Gastrocnemius medialis (tissue), 4 donors: Measurements from ENCODE around the gene PAX5. TPM values are rescaled to one million over a fixed set of nuclear protein-coding genes. Genes with fewer than 3 reads are reported as not detected.

Experiments used
- ATAC-seq, 2 donors: fragments of 150-250 bp; one replicate each; pipeline ENCODE4 v1.9.1; 2016
- DNase-seq, 2 donors: peaks; one replicate each; pipeline ENCODE4 v3.0.0-alpha.2; 2019
- H3K27ac ChIP-seq, 4 donors: fragments of 200-600 bp; sonication (generic); 1 replicate in 1 of 4; 2 replicates in 3 of 4; pipeline ENCODE4 v1.5.1; 2016 to 2018; ENCODE audit warnings: mild to moderate bottlenecking in 2 of 4, moderate library complexity in 1 of 4
- H3K27me3 ChIP-seq, 3 donors: fragments of 200-600 bp; sonication (generic) in 2 of 3; 1 replicate in 1 of 3; 2 replicates in 2 of 3; pipeline versions ENCODE4 v1.5.1 to v1.6.0; 2016 to 2019; ENCODE audit warnings: mild to moderate bottlenecking in 1 of 3, moderate library complexity in 1 of 3
- H3K36me3 ChIP-seq, 2 donors: fragments of 200-600 bp; sonication (generic) in 1 of 2; one replicate each; pipeline ENCODE4 v1.5.1; 2017 to 2018
- H3K4me1 ChIP-seq, 2 donors: fragments of 200-600 bp; sonication (generic) in 1 of 2; one replicate each; pipeline ENCODE4 v1.5.1; 2016 to 2017; ENCODE audit warnings: mild to moderate bottlenecking in 2 of 2
- H3K4me3 ChIP-seq, 4 donors: fragments of 200-600 bp; sonication (generic) in 3 of 4; 1 replicate in 1 of 4; 2 replicates in 3 of 4; pipeline ENCODE4 v1.5.1; 2016 to 2019; ENCODE audit warnings: mild to moderate bottlenecking in 2 of 4
- H3K9me3 ChIP-seq, 3 donors: fragments of 200-600 bp; sonication (generic) in 2 of 3; 1 replicate in 1 of 3; 2 replicates in 2 of 3; pipeline ENCODE4 v1.5.1; 2016 to 2019
- POLR2A ChIP-seq, 2 donors: fragments of 450-650 bp; IDR thresholded peaks; one replicate each; pipeline ENCODE4 v1.6.1; 2017; ENCODE audit warnings: antibody characterized with exemption in 2 of 2, mild to moderate bottlenecking in 2 of 2, moderate library complexity in 2 of 2
- in situ Hi-C, 4 donors: fragments of 200-750 bp; cut with MboI; loops; one replicate each; pipeline versions ENCODE4 v1.15.0 to v1.8.0; 2017; ENCODE audit warnings: low sequenced_read_pairs in 4 of 4
- intact Hi-C: fragments of 100-400 bp; cut with DNase I; formaldehyde crosslinking; loops from one replicate; pipeline ENCODE4 v1.15.1; 2023; ENCODE audit warnings: low total_unique reads
- total RNA-seq, 4 donors: library from RNA; depleted of rRNA; stranded (reverse); fragments of >200 nt; gene quantifications; one replicate each; pipeline versions ENCODE4 v1.1.0 to v1.2.3, GENCODE V29; 2016
- TF ChIP-seq, protein P1 (sequence below), 5 experiments: fragments of 450-650 bp in 3 of 5; fragments of 200-600 bp in 2 of 5; sonication (generic) in 2 of 5; IDR thresholded peaks in 4 of 5; conservative IDR thresholded peaks in 1 of 5; 1 replicate in 4 of 5; 2 replicates in 1 of 5; pipeline ENCODE4 v1.5.1; 2016 to 2019; ENCODE audit warnings: antibody characterized with exemption in 5 of 5, mild to moderate bottlenecking in 3 of 5, moderate library complexity in 3 of 5

The PAX5 gene
- total RNA-seq, 4 donors from 2014 or later, result 0.19 TPM; not detected in 3

DNA sequence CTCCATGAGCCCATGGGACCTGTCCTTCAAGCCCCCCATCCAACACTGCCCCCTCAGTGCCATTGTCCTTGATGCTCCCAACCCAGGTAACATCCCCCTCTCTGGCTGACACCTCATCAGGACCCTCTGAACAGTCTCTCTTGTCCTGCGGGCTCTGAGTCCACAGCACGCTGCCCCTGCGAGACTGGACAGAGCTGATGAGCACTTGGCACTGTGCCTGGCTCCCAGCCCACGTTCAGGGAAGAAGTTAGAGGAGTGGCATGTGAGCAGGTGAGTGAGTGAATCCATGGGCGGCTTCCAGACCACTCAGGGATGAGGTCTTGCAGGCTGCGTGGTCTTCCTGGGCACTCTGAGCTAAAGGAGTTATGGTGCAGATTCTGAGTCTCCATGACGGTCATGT, 70.7 kb downstream of the PAX5 start:
- Histone ChIP-seq H3K4me3 (no peak overlapping the region), H3K27ac (no peak overlapping the region), H3K36me3 (no peaks in the 10 kb centered on the region), H3K9me3 (no peaks in the 10 kb centered on the region), H3K4me1 (no peaks in the 10 kb centered on the region), H3K27me3 (no peaks in the 10 kb centered on the region)
- DNase-seq (no peak), ATAC-seq (no peak)
- in situ Hi-C loops (no loop called here), intact Hi-C loops (no loop called here)
- TF ChIP-seq, protein P1, sequence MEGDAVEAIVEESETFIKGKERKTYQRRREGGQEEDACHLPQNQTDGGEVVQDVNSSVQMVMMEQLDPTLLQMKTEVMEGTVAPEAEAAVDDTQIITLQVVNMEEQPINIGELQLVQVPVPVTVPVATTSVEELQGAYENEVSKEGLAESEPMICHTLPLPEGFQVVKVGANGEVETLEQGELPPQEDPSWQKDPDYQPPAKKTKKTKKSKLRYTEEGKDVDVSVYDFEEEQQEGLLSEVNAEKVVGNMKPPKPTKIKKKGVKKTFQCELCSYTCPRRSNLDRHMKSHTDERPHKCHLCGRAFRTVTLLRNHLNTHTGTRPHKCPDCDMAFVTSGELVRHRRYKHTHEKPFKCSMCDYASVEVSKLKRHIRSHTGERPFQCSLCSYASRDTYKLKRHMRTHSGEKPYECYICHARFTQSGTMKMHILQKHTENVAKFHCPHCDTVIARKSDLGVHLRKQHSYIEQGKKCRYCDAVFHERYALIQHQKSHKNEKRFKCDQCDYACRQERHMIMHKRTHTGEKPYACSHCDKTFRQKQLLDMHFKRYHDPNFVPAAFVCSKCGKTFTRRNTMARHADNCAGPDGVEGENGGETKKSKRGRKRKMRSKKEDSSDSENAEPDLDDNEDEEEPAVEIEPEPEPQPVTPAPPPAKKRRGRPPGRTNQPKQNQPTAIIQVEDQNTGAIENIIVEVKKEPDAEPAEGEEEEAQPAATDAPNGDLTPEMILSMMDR (IDR thresholded peaks at IDR 0.05 in 4 of 5, conservative IDR thresholded peaks at IDR 0.05 in 1 of 5), result no peak

DNA sequence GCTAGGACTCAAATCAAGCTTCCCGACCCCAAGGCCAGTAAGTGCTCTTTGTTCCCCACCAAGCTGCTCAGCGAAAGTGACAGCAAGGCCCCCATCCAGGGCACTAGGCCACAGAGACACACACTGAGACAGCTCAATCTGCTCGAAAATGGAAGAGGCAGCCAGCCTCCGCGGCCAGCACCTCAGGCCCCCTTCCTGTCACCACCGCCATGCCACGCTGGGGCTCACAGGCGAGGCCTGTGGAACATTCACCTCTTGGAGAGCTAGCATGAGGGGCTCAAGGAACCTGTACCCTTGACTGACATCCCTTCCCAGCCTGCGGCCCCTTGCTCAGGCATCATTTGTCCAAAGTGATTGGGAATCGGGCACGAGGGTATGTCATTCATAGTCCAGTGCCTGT, 71.4 kb downstream of the PAX5 start:
- Histone ChIP-seq H3K4me3 (no peak overlapping the region), H3K27me3 (peaks cover 0 to 2% (median 0%) of the 10 kb centered on the region in 3 donors), H3K9me3 (no peaks in the 10 kb centered on the region), H3K36me3 (no peaks in the 10 kb centered on the region), H3K27ac (no peak overlapping the region), H3K4me1 (no peaks in the 10 kb centered on the region)
- no peak for ATAC-seq
- no peak for DNase-seq
- intact Hi-C loops (no loop called here), in situ Hi-C loops (no loop called here)
- TF ChIP-seq POLR2A (IDR thresholded peaks at IDR 0.05), result no peak
- TF ChIP-seq, protein P1 (IDR thresholded peaks at IDR 0.05 in 4 of 5, conservative IDR thresholded peaks at IDR 0.05 in 1 of 5), result no peak

DNA sequence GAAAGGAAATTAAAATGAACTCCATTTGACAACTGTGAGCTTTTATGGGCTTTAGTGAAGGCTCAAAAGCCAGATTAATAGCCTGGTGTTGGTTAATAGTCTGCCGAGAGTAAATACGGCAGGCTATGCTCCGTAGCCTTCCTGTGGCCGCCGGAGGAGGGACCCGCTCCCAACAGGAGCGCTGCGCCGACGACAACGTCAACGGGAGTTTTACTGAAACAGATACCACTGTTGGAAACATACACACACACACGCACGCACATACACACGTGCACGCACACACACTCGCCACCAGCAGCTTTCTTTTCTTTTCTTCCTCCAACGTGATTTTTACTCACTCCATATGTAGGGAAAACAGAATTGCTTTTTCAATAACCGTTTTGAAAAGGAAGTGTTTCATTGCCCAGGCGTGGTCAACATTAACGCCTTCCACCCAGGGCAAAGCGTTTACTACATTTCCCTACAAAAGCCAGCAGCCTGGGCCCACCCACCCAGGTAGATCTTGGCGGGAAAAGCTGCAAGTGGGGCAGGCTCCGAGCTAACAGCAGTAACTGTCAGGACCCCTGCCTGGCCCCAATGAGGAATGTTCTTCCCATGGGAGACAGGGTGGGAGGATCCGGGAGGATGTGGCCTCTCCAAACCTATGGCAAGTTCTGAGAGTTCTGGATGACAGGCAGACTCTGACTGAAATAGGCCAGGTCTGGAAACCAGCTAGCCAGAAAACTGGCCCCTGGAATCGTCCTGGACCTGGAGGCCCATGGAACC, 72.3 kb downstream of the PAX5 start:
- intact Hi-C loops (no loop called here), in situ Hi-C loops (no loop called here)
- H3K27me3 ChIP-seq, result peaks cover 0 to 5% (median 4%) of the 10 kb centered on the region in 3 donors
- TF ChIP-seq, protein P1 (IDR thresholded peaks at IDR 0.05 in 4 of 5, conservative IDR thresholded peaks at IDR 0.05 in 1 of 5), result no peak
- TF ChIP-seq POLR2A (IDR thresholded peaks at IDR 0.05), result no peak
- DNase-seq (no peak), ATAC-seq (no peak)
- H3K27ac ChIP-seq, result no peak overlapping the region
- H3K4me1 ChIP-seq, result no peaks in the 10 kb centered on the region
- no peak overlapping the region for H3K4me3 ChIP-seq
- no peaks in the 10 kb centered on the region for H3K9me3 ChIP-seq
- H3K36me3 ChIP-seq, result no peaks in the 10 kb centered on the region

DNA sequence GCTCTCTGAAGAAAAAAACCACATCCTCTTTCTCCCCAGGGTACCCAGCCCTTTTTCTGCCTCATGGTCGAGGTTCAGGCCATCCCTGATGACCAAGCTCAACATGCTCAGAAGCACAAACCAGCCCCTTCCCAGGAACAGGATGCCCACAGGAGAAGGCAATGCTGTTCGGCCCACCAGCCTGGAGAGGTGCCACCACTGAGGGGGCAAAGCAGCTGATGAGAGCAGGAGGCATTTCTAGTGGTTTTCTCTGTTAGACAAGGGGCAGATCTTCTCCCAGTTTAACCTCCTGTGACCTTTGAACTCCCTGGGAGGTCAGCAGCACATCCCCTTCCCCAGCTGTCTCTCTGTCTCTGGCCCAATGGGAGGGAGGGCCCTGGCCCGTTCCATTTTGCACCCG, 73.0 kb downstream of the PAX5 start:
- peaks cover 0 to 6% (median 4%) of the 10 kb centered on the region in 3 donors for H3K27me3 ChIP-seq
- no peak overlapping the region for H3K4me3 ChIP-seq
- in situ Hi-C loops, result no loop called here
- H3K36me3 ChIP-seq, result no peaks in the 10 kb centered on the region
- no peaks in the 10 kb centered on the region for H3K9me3 ChIP-seq
- no peak for DNase-seq
- intact Hi-C loops, result no loop called here
- H3K27ac ChIP-seq, result no peak overlapping the region
- TF ChIP-seq, protein P1 (IDR thresholded peaks at IDR 0.05 in 4 of 5, conservative IDR thresholded peaks at IDR 0.05 in 1 of 5), result no peak
- no peak for TF ChIP-seq POLR2A (IDR thresholded peaks at IDR 0.05)
- H3K4me1 ChIP-seq, result no peaks in the 10 kb centered on the region
- no peak for ATAC-seq

DNA sequence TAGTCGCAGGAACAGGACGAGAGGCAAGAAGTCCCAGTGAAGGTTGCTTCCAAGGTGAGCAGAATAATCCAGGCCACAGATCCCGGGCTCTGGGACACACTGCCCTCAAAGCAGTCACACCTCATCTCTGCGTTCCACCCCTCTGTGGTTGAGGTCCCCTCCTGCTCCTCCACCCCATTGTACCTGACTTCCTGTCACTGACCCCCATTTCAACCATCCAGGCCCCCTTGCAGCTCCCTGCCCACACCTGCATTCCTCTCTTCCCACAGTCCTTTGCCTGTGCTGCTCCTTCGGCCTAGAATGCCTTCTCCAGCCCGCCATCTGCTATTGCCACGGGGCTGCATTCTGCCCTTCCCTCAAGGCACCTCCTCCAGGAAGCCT, 73.5 kb downstream of the PAX5 start:
- in situ Hi-C loops (no loop called here), intact Hi-C loops (no loop called here)
- no peak overlapping the region for H3K4me3 ChIP-seq
- H3K36me3 ChIP-seq, result no peaks in the 10 kb centered on the region
- no peak overlapping the region for H3K27ac ChIP-seq
- no peaks in the 10 kb centered on the region for H3K9me3 ChIP-seq
- H3K4me1 ChIP-seq, result no peaks in the 10 kb centered on the region
- peaks cover 0 to 6% (median 4%) of the 10 kb centered on the region in 3 donors for H3K27me3 ChIP-seq
- TF ChIP-seq POLR2A (IDR thresholded peaks at IDR 0.05), result no peak
- TF ChIP-seq, protein P1 (IDR thresholded peaks at IDR 0.05 in 4 of 5, conservative IDR thresholded peaks at IDR 0.05 in 1 of 5), result no peak
- DNase-seq, result no peak
- no peak for ATAC-seq
